HCT116 (cell line): Measurements from ENCODE around the gene PREPL.
"Not testable (repeated sequence)": the region's sequence is repeated elsewhere in the genome, so short reads cannot be mapped to it uniquely, and the experiment has no call there.

ENCODE experiments used
- CEBPB ChIP-seq: IDR thresholded peaks from 2 replicates; pipeline ENCODE4 v1.6.1; 2012; ENCODE audit warnings: low read depth
- CTCF ChIP-seq, 3 experiments: fragments of 200-600 bp in 1 of 3; sonication (generic) in 1 of 3; IDR thresholded peaks in 2 of 3; conservative IDR thresholded peaks in 1 of 3; 2 replicates each; pipeline ENCODE4 v1.5.1; 2012 to 2017; ENCODE audit warnings: low read depth in 2 of 3, low read length in 2 of 3, antibody characterized with exemption in 1 of 3, borderline replicate concordance in 1 of 3, control low read depth in 1 of 3, mild to moderate bottlenecking in 1 of 3, mixed read lengths in 1 of 3, mixed run types in 1 of 3, moderate library complexity in 1 of 3; ENCODE audit not compliant: insufficient read depth in 1 of 3
- EZH2 ChIP-seq: fragments of 200-600 bp; sonication (generic); IDR thresholded peaks from 2 replicates; pipeline ENCODE4 v1.6.1; 2017; ENCODE audit warnings: antibody characterized with exemption, mixed run types
- EZH2phosphoT487 ChIP-seq: fragments of 200-600 bp; IDR thresholded peaks from 2 replicates; pipeline ENCODE4 v1.6.1; 2018; ENCODE audit warnings: antibody characterized with exemption, borderline replicate concordance
- FOSL1 ChIP-seq: IDR thresholded peaks from 2 replicates; pipeline ENCODE4 v1.6.1; 2012; ENCODE audit warnings: low read depth
- MAX ChIP-seq: IDR thresholded peaks from 2 replicates; pipeline ENCODE4 v1.6.1; 2012
- POLR2A ChIP-seq: IDR thresholded peaks from 2 replicates; pipeline ENCODE4 v1.7.0; 2011; ENCODE audit warnings: borderline replicate concordance; ENCODE audit not compliant: insufficient read depth, insufficient read length; ENCODE audit errors: extremely low read depth
- POLR2AphosphoS5 ChIP-seq: IDR thresholded peaks from 2 replicates; pipeline ENCODE4 v1.6.1; 2011; ENCODE audit warnings: mild to moderate bottlenecking, low read depth, low read length, moderate library complexity
- RAD21 ChIP-seq: IDR thresholded peaks from 2 replicates; pipeline ENCODE4 v1.6.1; 2012; ENCODE audit warnings: low read depth, mild to moderate bottlenecking
- SIN3A ChIP-seq: IDR thresholded peaks from 2 replicates; pipeline ENCODE4 v1.6.1; 2012; ENCODE audit warnings: low read depth
- SP1 ChIP-seq: IDR thresholded peaks from 2 replicates; pipeline ENCODE4 v1.6.1; 2012; ENCODE audit warnings: low read depth
- TCF7L2 ChIP-seq: IDR thresholded peaks from 2 replicates; pipeline ENCODE4 v1.7.0; 2011; ENCODE audit warnings: borderline replicate concordance, inconsistent platforms; ENCODE audit not compliant: insufficient read depth, insufficient read length; ENCODE audit errors: extremely low read depth
- ZBTB33 ChIP-seq: IDR thresholded peaks from 2 replicates; pipeline ENCODE4 v1.6.1; 2011; ENCODE audit warnings: mild to moderate bottlenecking, low read length, moderate library complexity; ENCODE audit not compliant: insufficient replicate concordance; ENCODE audit errors: extremely low read depth
- ZNF274 ChIP-seq: fragments of 200-500 bp; sonication (Bioruptor generic); IDR thresholded peaks from 2 replicates; pipeline ENCODE4 v1.6.1; 2014; ENCODE audit warnings: mild to moderate bottlenecking, low read depth, low read length, inconsistent platforms

- not testable (repeated sequence) for TF ChIP-seq CTCF (IDR thresholded peaks at IDR 0.05 in 2 of 3, conservative IDR thresholded peaks at IDR 0.05 in 1 of 3; ENCODE audit: borderline replicate concordance in 1 of 3, insufficient read depth in 1 of 3, low read depth in 2 of 3, low read length in 2 of 3); SP1; FOSL1; EZH2; MAX; SIN3A; POLR2A; ZBTB33; CEBPB; EZH2phosphoT487; RAD21; POLR2AphosphoS5; TCF7L2; ZNF274
These were observed 23.9 kb upstream of the PREPL start for GRCh38 chr2:44385226-44385625.
